Measurements from ENCODE around the gene VWA7. TPM values are rescaled to one million over a fixed set of nuclear protein-coding genes. Genes with fewer than 3 reads are reported as not detected.
A peak's percentile ranks its signal among the peaks of the same experiment; 100 is the strongest.

The VWA7 gene
- total RNA-seq, 1 experiment from 2014 or later: 0.34 TPM

GRCh38 chr6:31730631-31731086 is 46.5 kb downstream of the VWA7 start:
- DNase-seq (ENCODE audit: low read depth): no peak

DNA sequence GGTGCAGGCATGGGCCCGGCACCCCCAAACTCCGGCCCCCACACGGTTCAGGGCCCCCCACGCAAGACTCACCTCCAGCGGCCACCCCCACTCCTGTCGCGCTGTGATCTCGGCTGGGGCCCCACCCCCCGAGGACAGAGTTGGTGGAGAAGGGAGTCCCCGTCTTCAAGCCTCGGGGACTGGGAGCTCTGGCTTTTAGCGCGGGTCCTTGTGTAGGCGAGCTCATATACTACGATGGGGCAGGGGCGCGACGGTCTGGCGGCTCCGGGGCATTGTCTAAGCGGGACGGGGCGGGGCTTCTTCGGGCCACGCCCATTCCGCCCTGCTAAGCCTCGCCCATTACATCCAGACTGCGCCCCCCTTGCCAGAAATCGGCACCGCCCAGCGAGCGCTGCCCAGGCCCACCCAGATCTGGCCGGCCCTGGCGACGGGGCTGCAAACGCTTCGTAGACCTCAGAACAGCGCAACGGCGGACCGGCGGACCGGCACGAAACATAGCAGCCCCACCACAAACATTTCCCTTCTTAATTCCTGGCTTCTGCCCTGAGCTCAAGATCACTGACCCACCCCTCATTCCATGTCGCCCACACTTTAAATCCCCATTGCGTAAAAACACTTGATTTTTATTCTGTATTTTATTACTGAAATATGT is 47.0 kb downstream of the VWA7 start:
- peak; percentile 95 for DNase-seq (ENCODE audit: low read depth)

- DNase-seq (ENCODE audit: low read depth): peak; percentile 93
These were observed 47.6 kb downstream of the VWA7 start for GRCh38 chr6:31729515-31729978.

GRCh38 chr6:31728767-31729514 is 48.2 kb downstream of the VWA7 start, which contains the start of gene DDAH2:
TSS of gene DDAH2 (minus strand) at chr6:31729299. CDS start at chr6:31729161, 138 bp downstream.
- no peak for DNase-seq (ENCODE audit: low read depth)

DNA sequence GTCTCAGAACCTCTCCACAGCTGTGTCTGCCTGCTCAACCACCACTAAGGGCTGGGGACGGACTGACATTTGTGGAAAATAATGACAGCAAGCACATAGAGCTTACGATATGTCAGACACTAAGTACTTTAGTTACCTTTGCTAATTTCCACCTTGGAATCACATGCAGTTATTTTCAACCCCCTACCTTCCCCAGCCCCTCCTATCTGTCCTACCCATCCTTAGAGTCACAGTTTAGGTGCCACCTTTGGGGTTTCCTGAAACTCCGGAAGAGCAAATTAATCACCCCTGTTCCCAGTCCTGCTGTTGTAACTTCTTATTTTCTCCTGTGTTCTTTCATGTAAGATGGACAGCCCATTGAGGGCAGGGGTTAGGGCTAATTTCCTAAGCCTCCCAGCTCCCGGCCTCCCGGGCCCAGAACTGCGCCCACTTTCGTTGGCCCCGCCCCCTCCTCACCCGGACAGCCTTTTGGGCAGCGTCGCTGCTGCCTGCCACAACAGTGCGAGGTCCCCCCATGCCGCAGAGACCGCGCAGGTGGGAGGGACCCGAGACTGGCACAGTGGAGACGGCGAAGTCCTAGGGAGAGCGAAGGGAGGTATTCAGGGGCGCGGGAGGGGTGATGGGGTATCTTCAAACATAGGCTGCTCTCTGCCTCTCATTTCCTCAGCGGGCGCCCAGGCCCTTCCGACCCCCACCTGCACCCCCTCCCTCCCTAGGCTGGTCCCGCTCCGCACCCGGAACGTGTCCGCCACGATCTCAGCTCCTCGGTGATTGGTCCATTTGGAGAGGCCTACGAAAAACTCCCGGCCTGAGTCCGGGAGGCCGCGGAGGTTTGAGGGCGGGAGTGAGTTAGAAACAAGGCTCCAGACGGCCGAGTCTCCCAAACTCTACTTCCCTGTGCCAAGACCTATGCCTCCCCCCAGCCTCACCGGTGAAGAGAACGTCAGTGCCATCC is 49.1 kb downstream of the VWA7 start:
- DNase-seq (ENCODE audit: low read depth): no peak

GRCh38 chr6:31727034-31727716 is 50.0 kb downstream of the VWA7 start:
- no peak for DNase-seq (ENCODE audit: low read depth)

GRCh38 chr6:31725502-31726350 is 51.4 kb downstream of the VWA7 start:
- DNase-seq (ENCODE audit: low read depth): no peak

- DNase-seq (ENCODE audit: low read depth): no peak
These were observed 53.0 kb downstream of the VWA7 start for GRCh38 chr6:31723980-31724691.

DNA sequence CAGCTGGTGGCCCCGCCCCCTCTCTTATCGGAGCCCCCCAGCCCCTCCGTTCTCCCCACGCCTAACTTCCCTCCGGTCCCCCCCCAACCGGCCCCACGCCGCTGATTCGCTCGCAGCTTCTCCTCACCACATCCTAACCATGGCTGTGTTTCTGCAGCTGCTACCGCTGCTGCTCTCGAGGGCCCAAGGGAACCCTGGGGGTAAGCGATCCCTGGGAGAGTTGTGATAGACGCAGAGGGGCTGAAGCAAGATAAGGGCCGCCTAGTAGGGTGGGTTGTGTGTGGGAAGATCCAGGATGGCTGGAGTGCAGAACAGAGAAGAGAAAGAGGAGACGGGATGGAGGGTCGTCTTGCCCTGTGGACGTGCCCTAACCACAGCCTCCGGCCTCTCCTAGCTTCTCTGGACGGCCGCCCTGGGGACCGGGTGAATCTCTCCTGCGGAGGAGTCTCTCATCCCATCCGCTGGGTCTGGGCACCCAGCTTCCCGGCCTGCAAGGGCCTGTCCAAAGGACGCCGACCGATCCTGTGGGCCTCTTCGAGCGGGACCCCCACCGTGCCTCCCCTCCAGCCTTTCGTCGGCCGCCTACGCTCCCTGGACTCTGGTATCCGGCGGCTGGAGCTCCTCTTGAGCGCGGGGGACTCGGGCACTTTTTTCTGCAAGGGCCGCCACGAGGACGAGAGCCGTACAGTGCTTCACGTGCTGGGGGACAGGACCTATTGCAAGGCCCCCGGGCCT is 53.7 kb downstream of the VWA7 start, which contains the start of gene MPIG6B:
TSS of gene MPIG6B (plus strand) at position 129 of the 735 bp plus-strand sequence. CDS start at position 140, 11 bp downstream.
- no peak for DNase-seq (ENCODE audit: low read depth)

DNA sequence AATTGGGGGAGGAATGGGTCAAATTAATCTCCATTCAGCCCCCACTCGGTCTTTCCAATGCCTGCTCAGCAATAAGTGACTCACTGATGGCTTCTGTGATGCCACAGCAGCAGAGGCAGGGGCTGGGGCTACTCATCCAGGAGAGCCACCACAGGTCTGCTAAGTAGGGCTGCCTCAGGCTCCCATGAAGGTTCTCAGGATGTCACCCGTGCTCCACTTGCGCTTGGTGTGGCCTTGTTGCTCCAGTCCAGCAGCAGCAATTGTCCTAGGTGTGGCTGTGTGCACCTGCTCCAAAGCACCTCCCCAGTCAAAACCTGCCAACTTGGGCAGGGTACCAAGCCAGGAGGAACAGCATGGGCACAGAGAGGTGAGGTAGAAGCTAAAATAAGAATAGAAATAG is 55.0 kb downstream of the VWA7 start:
- DNase-seq (ENCODE audit: low read depth): no peak

DNA sequence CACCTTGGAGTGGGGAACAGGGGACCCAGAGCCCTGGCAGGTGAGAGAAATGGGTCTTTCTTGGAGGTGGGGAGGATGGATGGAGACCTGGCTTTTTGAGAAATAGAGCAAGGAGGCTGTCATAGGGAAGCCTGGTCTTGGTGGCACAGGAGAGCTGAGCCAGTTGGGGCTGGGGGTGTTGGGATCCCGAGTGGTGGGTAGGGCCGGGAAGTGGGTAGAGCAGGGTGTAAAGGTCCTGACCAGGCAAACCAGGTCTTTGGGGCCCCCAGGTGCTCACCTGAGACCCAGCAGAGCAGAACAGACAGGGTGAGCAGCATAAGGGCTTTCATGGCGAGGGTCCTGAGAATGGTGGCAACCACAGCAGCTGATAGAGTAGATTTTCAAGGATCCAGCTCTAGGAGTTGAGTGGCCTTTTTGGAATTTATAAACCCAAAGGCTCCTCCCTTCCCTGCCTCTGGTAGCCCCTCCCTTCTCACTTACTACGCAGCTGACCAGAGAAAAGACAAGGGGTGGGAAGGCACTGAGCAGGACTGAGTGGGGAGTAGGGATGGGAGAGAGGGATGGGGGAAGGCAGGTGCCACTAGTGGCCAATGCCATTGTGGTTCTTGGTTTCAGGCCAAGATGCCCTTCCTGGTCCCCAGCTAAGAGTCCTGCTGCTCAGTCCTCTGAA is 55.6 kb downstream of the VWA7 start, which contains the start of gene LY6G6C:
TSS of gene LY6G6C (minus strand) at position 396 of the 670 bp plus-strand sequence. CDS start at position 329, 67 bp downstream.
- DNase-seq (ENCODE audit: low read depth): no peak

- no peak for DNase-seq (ENCODE audit: low read depth)
These were observed 56.8 kb downstream of the VWA7 start for GRCh38 chr6:31720196-31720770.

DNA sequence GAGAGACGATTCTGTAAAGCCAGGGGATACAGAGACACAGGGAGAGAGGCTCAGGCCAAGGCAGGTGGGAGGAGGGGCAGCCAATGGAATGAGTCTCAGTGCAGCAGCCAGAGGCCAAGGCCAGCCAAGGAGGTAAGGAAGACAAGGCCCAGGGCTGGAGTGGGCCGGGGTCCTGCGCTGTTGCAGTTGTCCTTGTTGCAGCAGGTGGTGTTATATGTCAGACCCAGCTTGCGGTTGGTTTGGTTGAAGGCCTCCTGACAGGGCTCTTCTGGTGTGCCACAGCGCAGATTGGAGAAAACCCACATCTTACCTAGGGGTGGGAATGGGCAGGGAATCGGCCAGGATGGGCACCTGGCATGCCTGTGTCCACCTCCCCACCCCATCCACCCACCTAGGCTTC is 58.1 kb downstream of the VWA7 start:
- no peak for DNase-seq (ENCODE audit: low read depth)

DNA sequence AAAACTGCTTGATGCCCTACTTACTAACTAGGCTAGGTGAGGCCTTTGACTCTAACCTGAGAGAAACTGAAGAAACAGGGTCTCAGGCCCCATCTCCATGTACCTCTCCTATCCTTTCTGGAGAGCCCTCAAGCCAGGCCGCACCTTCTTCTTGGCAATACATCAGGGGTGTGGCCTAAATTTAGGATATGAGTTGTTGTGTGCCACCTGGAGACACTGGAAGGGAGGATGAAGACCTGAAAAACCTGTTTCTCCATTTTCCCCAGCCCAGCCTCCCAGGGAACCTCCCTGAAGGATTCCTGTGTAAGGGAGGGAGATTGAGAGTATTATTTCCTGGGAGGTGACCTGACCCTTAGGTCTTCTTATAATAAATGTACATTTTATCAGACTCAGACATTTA is 58.9 kb downstream of the VWA7 start:
- no peak for DNase-seq (ENCODE audit: low read depth)

- DNase-seq (ENCODE audit: low read depth): no peak
These were observed 59.5 kb downstream of the VWA7 start for GRCh38 chr6:31717499-31718222.

All from Daoy (cell line).